Subcutaneous adipose tissue (tissue), 4 donors: Measurements from ENCODE around the gene SYNE4. TPM values are rescaled to one million over a fixed set of nuclear protein-coding genes. Genes with fewer than 3 reads are reported as not detected.

Experiments used
- total RNA-seq, 4 donors: library from RNA; depleted of rRNA; stranded (reverse); fragments of >200 nt; gene quantifications; one replicate each; pipeline ENCODE4 v1.1.0, GENCODE V29; 2016
- TF ChIP-seq, protein P1 (sequence below): fragments of 450-650 bp; IDR thresholded peaks from one replicate; pipeline ENCODE4 v1.5.1; 2016; ENCODE audit warnings: low read depth, mild to moderate bottlenecking, control low read depth, antibody characterized with exemption, moderate library complexity

Gene SYNE4, protein sequence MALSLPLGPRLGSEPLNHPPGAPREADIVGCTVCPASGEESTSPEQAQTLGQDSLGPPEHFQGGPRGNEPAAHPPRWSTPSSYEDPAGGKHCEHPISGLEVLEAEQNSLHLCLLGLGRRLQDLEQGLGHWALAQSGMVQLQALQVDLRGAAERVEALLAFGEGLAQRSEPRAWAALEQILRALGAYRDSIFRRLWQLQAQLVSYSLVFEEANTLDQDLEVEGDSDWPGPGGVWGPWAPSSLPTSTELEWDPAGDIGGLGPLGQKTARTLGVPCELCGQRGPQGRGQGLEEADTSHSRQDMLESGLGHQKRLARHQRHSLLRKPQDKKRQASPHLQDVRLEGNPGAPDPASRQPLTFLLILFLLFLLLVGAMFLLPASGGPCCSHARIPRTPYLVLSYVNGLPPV
- total RNA-seq, result 1 to 10 TPM in 1 of 4 donors, not detected in 3; 1.5 TPM

DNA sequence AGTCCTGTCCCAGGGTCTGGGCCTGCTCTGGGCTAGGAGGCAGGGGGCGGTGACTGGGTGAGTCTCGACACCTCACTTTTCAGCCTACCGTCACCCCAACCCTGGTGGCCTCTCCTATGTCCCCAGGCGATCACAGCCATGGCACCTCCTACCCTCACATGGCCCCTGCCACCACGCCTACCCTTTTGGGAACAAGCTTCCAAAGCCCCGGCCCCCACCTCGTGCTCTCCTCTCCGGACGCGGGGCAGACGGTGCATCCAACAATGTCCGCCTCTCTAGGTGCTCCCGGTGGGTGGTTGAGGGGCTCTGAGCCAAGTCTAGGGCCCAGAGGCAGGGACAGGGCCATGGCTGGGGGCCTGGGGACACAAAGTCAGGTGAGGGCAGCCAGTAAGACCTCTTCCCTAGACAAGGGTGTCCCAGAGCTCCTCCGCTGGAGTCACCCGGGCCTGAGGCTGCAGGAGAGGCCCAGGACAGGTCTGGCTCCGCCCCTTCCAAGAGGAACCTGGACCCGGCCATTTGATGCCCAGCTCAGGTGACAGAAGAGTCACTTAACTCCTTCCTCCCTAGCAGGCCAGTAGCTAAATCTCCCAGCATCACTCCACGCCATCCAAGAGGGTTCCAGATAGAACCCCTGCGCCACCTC, at the start of gene SYNE4:
Gene SYNE4 (minus strand): TSS at position 478 of the 643 bp plus-strand sequence. CDS start 132 bp downstream, at position 346.
- TF ChIP-seq, protein P1, sequence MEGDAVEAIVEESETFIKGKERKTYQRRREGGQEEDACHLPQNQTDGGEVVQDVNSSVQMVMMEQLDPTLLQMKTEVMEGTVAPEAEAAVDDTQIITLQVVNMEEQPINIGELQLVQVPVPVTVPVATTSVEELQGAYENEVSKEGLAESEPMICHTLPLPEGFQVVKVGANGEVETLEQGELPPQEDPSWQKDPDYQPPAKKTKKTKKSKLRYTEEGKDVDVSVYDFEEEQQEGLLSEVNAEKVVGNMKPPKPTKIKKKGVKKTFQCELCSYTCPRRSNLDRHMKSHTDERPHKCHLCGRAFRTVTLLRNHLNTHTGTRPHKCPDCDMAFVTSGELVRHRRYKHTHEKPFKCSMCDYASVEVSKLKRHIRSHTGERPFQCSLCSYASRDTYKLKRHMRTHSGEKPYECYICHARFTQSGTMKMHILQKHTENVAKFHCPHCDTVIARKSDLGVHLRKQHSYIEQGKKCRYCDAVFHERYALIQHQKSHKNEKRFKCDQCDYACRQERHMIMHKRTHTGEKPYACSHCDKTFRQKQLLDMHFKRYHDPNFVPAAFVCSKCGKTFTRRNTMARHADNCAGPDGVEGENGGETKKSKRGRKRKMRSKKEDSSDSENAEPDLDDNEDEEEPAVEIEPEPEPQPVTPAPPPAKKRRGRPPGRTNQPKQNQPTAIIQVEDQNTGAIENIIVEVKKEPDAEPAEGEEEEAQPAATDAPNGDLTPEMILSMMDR, result no peak

DNA sequence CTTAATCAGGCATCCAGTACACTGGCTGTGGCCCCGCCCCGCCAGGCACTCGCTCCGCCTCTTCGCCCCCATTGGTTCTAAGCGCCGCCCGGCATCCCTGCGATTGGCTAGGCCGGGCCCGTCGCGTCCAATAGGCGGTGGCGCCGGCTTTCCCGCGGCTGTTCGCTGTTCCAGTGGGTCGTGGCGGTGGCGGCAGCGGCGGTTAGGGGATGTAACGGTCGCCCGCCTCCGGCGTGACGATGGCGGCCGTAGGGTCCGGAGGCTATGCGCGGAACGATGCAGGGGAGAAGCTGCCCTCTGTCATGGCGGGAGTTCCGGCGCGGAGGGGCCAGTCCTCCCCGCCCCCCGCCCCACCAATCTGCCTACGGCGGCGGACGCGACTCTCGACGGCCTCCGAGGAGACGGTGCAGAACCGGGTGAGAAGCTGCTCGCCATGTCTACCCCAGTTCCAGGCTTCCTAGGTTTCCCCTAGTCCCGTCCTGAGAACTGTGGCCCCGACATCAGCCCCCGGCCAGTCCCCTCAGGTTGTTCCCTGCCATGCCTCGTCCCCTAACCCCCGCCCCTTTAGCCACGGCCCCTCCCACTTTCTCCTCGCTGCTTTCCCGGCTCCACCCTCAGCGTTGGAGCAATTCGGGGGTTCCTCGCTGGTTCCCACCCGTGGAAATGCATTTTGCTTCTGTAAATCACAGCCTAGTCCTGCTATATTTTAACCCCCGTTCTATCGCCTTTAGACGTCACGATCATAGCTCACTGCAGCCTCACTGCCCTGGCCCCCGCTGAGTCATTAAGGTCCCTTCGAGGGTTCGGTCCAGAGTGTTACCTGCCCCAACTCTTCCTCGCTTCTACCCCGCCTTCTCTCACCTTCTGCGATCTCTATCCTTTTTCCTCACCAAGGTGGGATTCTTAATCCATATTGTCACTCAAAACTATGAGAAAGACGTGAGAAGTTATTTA, 46.4 kb upstream of the SYNE4 start, which contains the start of gene WDR62:
Gene WDR62 (plus strand): TSS at position 165 of the 954 bp plus-strand sequence. CDS start 75 bp downstream, at position 240.
- TF ChIP-seq, protein P1, result no peak

DNA sequence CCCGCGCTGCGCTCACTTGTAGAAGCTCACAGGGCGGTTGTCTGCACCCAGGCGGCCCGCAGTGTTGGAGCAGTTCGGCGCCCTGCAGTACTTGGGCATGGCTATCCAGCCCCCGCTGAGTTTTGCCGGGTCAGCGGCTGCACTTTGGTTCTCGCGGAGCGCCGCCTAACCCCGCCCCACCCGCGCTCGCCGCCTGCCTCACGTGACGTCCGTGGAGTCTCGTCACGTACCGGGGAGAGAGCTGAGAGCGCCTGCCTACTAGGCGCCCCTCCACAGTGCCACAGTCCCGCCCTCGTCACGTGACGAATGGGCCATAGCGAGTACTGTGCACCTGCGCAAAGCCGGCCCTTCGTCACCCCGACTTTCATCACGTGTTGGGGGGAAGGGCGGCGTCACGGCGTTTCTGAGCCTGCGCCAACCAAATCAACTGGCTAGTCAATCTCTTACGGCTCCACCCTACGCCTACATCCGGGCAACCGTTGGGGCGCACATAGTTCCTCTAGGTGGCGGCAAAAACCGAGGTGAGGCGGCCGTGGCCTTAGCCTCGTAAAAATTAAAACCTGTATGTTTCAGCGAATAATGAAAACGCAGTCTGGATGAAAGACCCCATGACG, 45.6 kb upstream of the SYNE4 start, which contains the start of gene THAP8:
Gene THAP8 (minus strand): TSS at position 167 of the 614 bp plus-strand sequence. CDS start 68 bp downstream, at position 99.
- TF ChIP-seq, protein P1, result no peak

DNA sequence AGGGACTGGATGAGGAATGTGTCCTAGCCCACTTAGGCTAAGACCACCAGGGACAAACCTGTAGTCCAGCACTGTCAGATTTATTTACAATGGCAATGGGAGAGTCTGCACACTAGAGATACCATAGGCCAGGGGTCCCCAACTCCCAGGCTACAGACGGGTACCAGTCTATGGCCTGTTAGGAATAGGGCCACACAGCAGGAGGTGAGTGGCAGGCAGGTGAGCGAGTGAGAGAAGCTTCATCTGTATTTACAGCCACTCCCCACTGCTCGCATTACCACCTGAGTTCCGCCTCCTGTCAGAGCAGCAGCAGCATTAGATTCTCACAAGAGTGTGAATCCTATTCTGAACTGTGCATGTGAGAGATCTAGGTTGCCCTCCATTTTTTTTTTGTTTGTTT, 43.0 kb upstream of the SYNE4 start:
- TF ChIP-seq, protein P1, result no peak

DNA sequence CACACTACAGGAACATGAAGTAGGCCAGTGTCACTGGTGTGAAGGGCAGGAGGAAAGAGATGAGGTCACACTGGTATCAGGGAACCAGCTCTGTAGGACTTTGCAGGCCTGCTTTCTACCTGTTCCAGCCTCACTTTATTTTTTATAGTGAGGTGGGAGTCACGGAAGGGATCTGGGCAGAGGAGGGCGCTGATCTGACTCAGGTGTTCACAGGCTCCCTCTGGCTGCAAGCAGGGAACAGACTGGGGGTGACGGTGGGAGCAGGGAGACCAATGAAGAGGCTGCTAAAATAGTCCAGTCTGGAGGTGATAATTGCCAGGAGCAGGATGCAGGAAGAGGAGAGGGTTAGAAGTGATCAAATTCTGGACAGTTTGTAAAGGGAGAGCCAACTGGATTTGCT, 42.6 kb upstream of the SYNE4 start:
- TF ChIP-seq, protein P1, result no peak

DNA sequence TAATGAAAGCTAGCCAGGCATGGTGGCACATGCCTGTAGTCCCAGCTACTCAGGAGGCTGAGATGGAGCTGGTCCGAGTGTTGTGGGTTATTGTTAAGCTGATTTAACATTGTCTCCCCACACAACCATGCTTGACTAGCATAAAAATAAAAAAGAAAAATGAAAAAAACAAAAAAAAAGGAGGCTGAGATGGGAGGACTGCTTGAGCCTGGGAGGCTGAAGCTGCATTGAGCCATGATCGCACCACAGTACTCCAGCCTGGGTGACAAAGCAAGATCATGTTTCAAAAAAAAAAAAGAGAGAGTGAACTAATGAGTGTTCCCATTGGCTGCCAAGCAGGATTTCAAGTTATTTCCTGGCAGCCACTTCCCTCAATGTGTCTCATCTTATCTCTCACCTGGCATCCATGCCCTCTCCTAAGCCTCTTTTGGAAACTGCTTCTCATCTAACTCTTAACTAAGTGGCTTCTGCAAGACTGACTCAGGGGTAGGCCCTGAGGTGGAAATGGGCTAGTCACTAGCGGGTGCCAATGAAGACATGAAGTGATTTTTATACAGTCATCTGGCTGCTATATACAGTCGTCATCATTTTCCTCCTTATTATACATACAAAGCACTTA, 40.6 kb upstream of the SYNE4 start:
- TF ChIP-seq, protein P1, result no peak
